Measurements from ENCODE around the gene SLC31A2. TPM values are rescaled to one million over a fixed set of nuclear protein-coding genes. Genes with fewer than 3 reads are reported as not detected.

Gene SLC31A2
- total RNA-seq, 2 donors from 2014 or later: 1.8 to 3.1 TPM

DNA sequence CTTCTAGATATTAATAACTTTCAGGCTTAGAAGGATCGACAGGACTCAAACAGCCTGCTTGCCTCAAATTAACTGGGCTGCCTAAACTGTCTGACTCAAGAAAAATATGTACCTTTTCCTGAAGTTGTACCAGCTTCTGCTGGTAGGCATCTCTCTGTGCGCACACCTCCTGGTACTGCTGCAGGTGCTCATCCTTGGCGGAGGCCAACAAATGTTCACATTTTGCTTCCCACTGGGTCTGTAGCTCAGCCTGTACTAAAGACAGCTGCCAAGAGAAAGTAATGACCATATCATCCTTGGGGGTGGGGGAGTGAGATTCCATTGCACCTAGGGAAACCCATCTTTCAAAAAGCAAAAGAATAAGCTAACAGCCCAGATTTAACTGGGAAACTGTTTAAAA lies 22.5 kb downstream of the SLC31A2 start:
- Histone ChIP-seq H3K27ac (ENCODE audit: low read depth, low read length) (no peak overlapping the region), H3K9me3 (ENCODE audit: control insufficient read depth, low read length) (no peaks in the 10 kb centered on the region), H3K36me3 (ENCODE audit: control insufficient read depth, insufficient read depth, low read length) (peaks cover 87% of the 10 kb centered on the region), H3K4me3 (ENCODE audit: low read length) (no peak overlapping the region), H3K9ac (ENCODE audit: extremely low read depth, low read length, poor library complexity, severe bottlenecking) (no peak overlapping the region), H3K4me1 (ENCODE audit: control insufficient read depth, insufficient read depth, low read length) (no peaks in the 10 kb centered on the region), H3K27me3 (ENCODE audit: control insufficient read depth, insufficient read depth, low read length, poor library complexity, severe bottlenecking) (no peaks in the 10 kb centered on the region)
- H3K4me3 Mint-ChIP-seq: no peak overlapping the region
- no peak for TF ChIP-seq CTCF (conservative IDR thresholded peaks at IDR 0.05)
- no peaks in the 10 kb centered on the region for H3K27me3 Mint-ChIP-seq (ENCODE audit: insufficient read depth)
- WGBS, 2 experiments (ENCODE audit: insufficient coverage in 1 of 2, insufficient read length in 1 of 2): 92 to 100% methylated on average over 3 of the region's 3 CpGs
- no peak for DNase-seq
- H3K27ac Mint-ChIP-seq: no peak overlapping the region
- H3K36me3 Mint-ChIP-seq (ENCODE audit: low read depth): peaks cover 73% of the 10 kb centered on the region
- H3K9me3 Mint-ChIP-seq: peaks cover 3% of the 10 kb centered on the region
- no peaks in the 10 kb centered on the region for H3K4me1 Mint-ChIP-seq

- no peak overlapping the region for H3K4me3 Mint-ChIP-seq
- no peaks in the 10 kb centered on the region for H3K27me3 Mint-ChIP-seq (ENCODE audit: insufficient read depth)
- no peaks in the 10 kb centered on the region for H3K4me1 Mint-ChIP-seq
- peaks cover 58% of the 10 kb centered on the region for H3K36me3 Mint-ChIP-seq (ENCODE audit: low read depth)
- no peak overlapping the region for H3K27ac Mint-ChIP-seq
- H3K9ac ChIP-seq (ENCODE audit: extremely low read depth, low read length, poor library complexity, severe bottlenecking): no peak overlapping the region
- no peak overlapping the region for H3K27ac ChIP-seq (ENCODE audit: low read depth, low read length)
- no peaks in the 10 kb centered on the region for H3K4me1 ChIP-seq (ENCODE audit: control insufficient read depth, insufficient read depth, low read length)
- H3K27me3 ChIP-seq (ENCODE audit: control insufficient read depth, insufficient read depth, low read length, poor library complexity, severe bottlenecking): no peaks in the 10 kb centered on the region
- DNase-seq: no peak
- H3K9me3 Mint-ChIP-seq: peaks cover 3% of the 10 kb centered on the region
- WGBS, 2 experiments (ENCODE audit: insufficient coverage in 1 of 2, insufficient read length in 1 of 2): 95 to 100% methylated on average over 5 to 6 of the region's 6 CpGs
- no peak for TF ChIP-seq CTCF (conservative IDR thresholded peaks at IDR 0.05)
- no peak overlapping the region for H3K4me3 ChIP-seq (ENCODE audit: low read length)
- peaks cover 75% of the 10 kb centered on the region for H3K36me3 ChIP-seq (ENCODE audit: control insufficient read depth, insufficient read depth, low read length)
- H3K9me3 ChIP-seq (ENCODE audit: control insufficient read depth, low read length): no peaks in the 10 kb centered on the region
Observed at GRCh38 chr9:113176803-113177202, 26.0 kb downstream of the SLC31A2 start.

- Histone ChIP-seq H3K36me3 (ENCODE audit: control insufficient read depth, insufficient read depth, low read length) (peaks cover 79% of the 10 kb centered on the region), H3K4me3 (ENCODE audit: low read length) (no peak overlapping the region), H3K27ac (ENCODE audit: low read depth, low read length) (no peak overlapping the region), H3K9ac (ENCODE audit: extremely low read depth, low read length, poor library complexity, severe bottlenecking) (no peak overlapping the region), H3K4me1 (ENCODE audit: control insufficient read depth, insufficient read depth, low read length) (no peaks in the 10 kb centered on the region), H3K27me3 (ENCODE audit: control insufficient read depth, insufficient read depth, low read length, poor library complexity, severe bottlenecking) (no peaks in the 10 kb centered on the region), H3K9me3 (ENCODE audit: control insufficient read depth, low read length) (no peaks in the 10 kb centered on the region)
- H3K36me3 Mint-ChIP-seq (ENCODE audit: low read depth): peaks cover 58% of the 10 kb centered on the region
- TF ChIP-seq CTCF (conservative IDR thresholded peaks at IDR 0.05): no peak
- peaks cover 2% of the 10 kb centered on the region for H3K9me3 Mint-ChIP-seq
- no peak overlapping the region for H3K4me3 Mint-ChIP-seq
- H3K4me1 Mint-ChIP-seq: no peaks in the 10 kb centered on the region
- WGBS, 2 experiments (ENCODE audit: insufficient coverage in 1 of 2, insufficient read length in 1 of 2): 97% methylated on average over 2 of the region's 2 CpGs; no CpG with 5 or more reads in 1 of the 2 experiments
- DNase-seq: no peak
- H3K27ac Mint-ChIP-seq: no peak overlapping the region
- H3K27me3 Mint-ChIP-seq (ENCODE audit: insufficient read depth): no peaks in the 10 kb centered on the region
Observed at GRCh38 chr9:113177251-113177650, 26.4 kb downstream of the SLC31A2 start.

Data from endodermal cell (in vitro differentiated cells).